Measurements from ENCODE around the gene SPINK9. TPM values are rescaled to one million over a fixed set of nuclear protein-coding genes. Genes with fewer than 3 reads are reported as not detected.

SPINK9 gene
- total RNA-seq, 1 experiment from 2014 or later, result not detected

DNA sequence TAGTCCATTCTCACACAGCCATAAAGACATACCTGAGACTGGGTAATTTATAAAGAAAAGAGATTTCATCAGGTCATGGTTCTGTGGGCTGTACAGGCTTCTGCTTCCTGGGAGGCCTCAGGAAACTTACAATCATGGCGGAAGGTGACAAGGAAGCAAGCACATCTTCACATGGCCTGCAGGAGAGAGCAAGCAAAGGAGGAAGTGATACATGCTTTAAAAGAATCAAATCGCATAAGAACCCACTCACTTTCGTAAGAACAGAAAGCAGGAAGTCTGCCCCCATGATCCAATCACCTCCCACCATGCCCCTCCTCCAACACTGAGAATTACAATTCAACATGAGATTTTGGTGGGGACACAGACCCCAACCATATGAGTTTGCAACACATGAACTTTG, 43.3 kb downstream of the SPINK9 start:
- no peak for ATAC-seq
- ChIA-PET POLR2A (no interaction called here), CTCF (no interaction called here)
- no peak for DNase-seq (ENCODE audit: low spot score)
- Mint-ChIP-seq H3K4me3 (no peak overlapping the region), H3K27me3 (ENCODE audit: low read depth) (no peaks in the 10 kb centered on the region), H3K4me1 (peaks cover 12% of the 10 kb centered on the region), H3K36me3 (peaks cover 17% of the 10 kb centered on the region), H3K9me3 (peaks cover 15% of the 10 kb centered on the region), H3K27ac (no peak overlapping the region)
- TF ChIP-seq ZNF423 (CRISPR knock-in tag; IDR thresholded peaks at IDR 0.05) (no peak), NFATC4 (CRISPR knock-in tag; IDR thresholded peaks at IDR 0.05) (no peak), HMGXB4 (CRISPR knock-in tag; IDR thresholded peaks at IDR 0.05) (no peak), CTCF (IDR thresholded peaks at IDR 0.05) (no peak), GRHL2 (CRISPR knock-in tag; IDR thresholded peaks at IDR 0.05; ENCODE audit: insufficient replicate concordance, severe bottlenecking) (no peak), SMAD3 (CRISPR knock-in tag; IDR thresholded peaks at IDR 0.05; ENCODE audit: borderline replicate concordance) (no peak), STAT6 (CRISPR knock-in tag; conservative IDR thresholded peaks at IDR 0.05; ENCODE audit: low read depth) (no peak), PRRX2 (CRISPR knock-in tag; IDR thresholded peaks at IDR 0.05) (no peak), ETV6 (CRISPR knock-in tag; IDR thresholded peaks at IDR 0.05) (no peak), FOXK1 (CRISPR knock-in tag; IDR thresholded peaks at IDR 0.05) (no peak), ELF4 (CRISPR knock-in tag; IDR thresholded peaks at IDR 0.05; ENCODE audit: low read depth) (no peak), JUN (CRISPR knock-in tag; IDR thresholded peaks at IDR 0.05) (no peak), ZNF671 (CRISPR knock-in tag; IDR thresholded peaks at IDR 0.05) (no peak), CREB1 (CRISPR knock-in tag; IDR thresholded peaks at IDR 0.05) (no peak)
- TF ChIP-seq, protein P1, sequence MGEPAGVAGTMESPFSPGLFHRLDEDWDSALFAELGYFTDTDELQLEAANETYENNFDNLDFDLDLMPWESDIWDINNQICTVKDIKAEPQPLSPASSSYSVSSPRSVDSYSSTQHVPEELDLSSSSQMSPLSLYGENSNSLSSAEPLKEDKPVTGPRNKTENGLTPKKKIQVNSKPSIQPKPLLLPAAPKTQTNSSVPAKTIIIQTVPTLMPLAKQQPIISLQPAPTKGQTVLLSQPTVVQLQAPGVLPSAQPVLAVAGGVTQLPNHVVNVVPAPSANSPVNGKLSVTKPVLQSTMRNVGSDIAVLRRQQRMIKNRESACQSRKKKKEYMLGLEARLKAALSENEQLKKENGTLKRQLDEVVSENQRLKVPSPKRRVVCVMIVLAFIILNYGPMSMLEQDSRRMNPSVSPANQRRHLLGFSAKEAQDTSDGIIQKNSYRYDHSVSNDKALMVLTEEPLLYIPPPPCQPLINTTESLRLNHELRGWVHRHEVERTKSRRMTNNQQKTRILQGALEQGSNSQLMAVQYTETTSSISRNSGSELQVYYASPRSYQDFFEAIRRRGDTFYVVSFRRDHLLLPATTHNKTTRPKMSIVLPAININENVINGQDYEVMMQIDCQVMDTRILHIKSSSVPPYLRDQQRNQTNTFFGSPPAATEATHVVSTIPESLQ (CRISPR knock-in tag; IDR thresholded peaks at IDR 0.05), result no peak
- TF ChIP-seq, protein P2, sequence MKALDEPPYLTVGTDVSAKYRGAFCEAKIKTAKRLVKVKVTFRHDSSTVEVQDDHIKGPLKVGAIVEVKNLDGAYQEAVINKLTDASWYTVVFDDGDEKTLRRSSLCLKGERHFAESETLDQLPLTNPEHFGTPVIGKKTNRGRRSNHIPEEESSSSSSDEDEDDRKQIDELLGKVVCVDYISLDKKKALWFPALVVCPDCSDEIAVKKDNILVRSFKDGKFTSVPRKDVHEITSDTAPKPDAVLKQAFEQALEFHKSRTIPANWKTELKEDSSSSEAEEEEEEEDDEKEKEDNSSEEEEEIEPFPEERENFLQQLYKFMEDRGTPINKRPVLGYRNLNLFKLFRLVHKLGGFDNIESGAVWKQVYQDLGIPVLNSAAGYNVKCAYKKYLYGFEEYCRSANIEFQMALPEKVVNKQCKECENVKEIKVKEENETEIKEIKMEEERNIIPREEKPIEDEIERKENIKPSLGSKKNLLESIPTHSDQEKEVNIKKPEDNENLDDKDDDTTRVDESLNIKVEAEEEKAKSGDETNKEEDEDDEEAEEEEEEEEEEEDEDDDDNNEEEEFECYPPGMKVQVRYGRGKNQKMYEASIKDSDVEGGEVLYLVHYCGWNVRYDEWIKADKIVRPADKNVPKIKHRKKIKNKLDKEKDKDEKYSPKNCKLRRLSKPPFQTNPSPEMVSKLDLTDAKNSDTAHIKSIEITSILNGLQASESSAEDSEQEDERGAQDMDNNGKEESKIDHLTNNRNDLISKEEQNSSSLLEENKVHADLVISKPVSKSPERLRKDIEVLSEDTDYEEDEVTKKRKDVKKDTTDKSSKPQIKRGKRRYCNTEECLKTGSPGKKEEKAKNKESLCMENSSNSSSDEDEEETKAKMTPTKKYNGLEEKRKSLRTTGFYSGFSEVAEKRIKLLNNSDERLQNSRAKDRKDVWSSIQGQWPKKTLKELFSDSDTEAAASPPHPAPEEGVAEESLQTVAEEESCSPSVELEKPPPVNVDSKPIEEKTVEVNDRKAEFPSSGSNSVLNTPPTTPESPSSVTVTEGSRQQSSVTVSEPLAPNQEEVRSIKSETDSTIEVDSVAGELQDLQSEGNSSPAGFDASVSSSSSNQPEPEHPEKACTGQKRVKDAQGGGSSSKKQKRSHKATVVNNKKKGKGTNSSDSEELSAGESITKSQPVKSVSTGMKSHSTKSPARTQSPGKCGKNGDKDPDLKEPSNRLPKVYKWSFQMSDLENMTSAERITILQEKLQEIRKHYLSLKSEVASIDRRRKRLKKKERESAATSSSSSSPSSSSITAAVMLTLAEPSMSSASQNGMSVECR (CRISPR knock-in tag; IDR thresholded peaks at IDR 0.05; ENCODE audit: borderline replicate concordance), result no peak
